ENCODE measurements around the gene CDH12.

CDH12 gene

DNA sequence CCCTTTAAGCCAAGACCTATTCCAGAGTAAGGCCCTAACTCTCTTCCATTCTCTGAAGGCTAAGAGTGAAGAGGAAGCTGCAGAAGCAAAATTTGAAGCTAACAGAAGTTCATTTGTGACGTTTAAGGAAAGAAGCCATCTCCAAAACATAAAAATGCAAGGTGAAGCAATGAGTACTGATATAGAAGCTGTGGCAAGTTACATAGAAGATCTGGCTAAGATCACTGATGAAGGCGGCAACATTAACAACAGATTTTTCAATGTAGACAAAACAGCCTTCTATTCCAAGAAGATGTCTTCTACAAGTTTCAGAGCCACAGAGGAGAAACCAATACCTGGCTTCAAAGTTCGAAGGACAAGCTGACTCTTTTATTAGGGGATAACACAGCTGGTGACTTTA, 1143.4 kb downstream of the CDH12 start:
- DNase-seq (ENCODE audit: low read depth), result no peak

DNA sequence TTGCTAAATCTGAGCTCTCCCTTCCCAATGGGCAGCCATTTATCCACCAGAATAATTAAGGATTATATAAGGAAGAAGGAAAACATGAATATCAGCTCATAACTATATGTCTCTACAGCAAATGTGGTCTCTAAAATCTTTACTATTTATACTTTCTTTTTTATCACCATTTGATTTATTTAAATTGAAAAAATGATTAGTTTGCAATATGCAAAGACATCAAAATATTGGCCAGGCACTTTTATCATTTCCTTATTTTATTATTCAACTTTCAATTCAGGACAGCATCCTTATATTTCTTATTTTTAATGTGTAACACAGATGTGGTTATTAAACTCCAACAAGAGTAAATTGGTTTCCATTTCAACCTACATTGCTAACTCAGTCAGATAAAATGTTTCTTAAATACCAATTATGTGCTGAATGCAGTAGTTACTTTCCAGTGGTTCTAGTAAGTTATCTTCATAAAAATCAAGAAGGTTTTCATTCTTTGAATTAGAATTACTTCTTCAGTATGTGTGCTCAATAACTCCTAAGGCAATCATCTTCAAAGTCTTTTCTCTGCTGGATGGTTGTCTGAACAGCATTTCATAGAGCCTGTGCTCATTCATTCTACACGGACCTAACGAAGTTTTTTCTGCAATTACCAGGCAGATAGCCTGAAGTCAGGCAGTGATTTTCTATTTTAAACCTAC, 1148.0 kb downstream of the CDH12 start:
- DNase-seq (ENCODE audit: low read depth), result no peak

- no peak for DNase-seq (ENCODE audit: low read depth)
Observed at GRCh38 chr5:21701317-21701716, 1151.8 kb downstream of the CDH12 start.

Measured in activated gamma-delta T cell treated with anti-CD3 and anti-CD28 coated beads, Interleukin-2, amount 50 U/mL, for 16 hours (primary cell).